ENCODE data around the gene DDX39B.

Gene DDX39B

DNA sequence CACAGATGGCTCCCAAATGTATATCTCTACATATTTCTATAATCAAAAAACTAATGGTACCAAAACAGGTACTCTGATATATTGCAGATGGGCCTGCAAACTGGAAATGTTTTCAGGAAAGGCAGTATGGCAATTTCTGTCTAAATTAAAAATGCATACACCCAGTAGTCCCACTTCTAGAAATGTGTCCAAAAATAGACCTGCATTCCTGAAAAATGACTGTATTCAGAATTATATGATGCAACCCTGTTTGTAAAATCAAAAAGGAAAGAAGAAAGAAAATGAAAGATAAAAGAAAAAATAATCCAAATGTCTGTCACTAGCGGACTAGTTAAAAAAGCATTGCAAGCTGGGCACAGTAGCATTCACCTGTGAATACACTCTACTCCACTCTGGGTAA lies 56.7 kb downstream of the DDX39B start:
- DNase-seq (ENCODE audit: low read depth) = no peak

GRCh38 chr6:31483392-31483791 lies 58.4 kb downstream of the DDX39B start:
- DNase-seq (ENCODE audit: low read depth) = no peak

DNA sequence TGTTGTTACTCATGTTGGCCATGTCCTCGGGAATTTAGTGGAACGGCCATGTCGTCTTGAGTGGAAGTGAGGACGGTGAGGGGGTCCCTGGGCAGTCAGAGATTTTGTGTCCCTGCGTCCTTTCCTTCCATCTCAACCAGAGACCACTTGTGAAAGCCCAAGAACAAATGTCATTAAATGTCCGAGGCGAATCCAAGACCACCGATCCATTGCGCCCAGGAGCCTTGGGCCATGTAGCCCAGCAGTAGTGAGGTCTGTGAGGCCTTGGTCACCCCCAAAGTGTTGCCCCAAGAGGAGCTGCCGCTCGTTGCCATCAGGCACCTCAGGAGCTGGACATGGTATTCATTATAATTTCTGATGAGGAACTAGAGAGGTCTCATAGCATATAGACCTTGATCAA lies 61.2 kb downstream of the DDX39B start:
- no peak for DNase-seq (ENCODE audit: low read depth)
